Osteoblast (primary cell): ENCODE data around the gene FGD5. TPM values are rescaled to one million over a fixed set of nuclear protein-coding genes. Genes with fewer than 3 reads are reported as not detected.

Experiments used
- DNase-seq: peaks from one replicate; pipeline ENCODE4 v3.0.0; 2011; ENCODE audit warnings: low spot score, mixed read lengths; ENCODE audit not compliant: insufficient read length; ENCODE audit errors: missing footprints
- H2AFZ ChIP-seq: 2 replicates; pipeline ENCODE4 v1.6.0; 2011; ENCODE audit warnings: mild to moderate bottlenecking, low read length
- H3K27ac ChIP-seq: 2 replicates; pipeline ENCODE4 v1.5.1; 2011; ENCODE audit warnings: mild to moderate bottlenecking, low read depth, low read length, moderate library complexity
- H3K27me3 ChIP-seq: 2 replicates; pipeline ENCODE4 v1.6.0; 2012; ENCODE audit warnings: mild to moderate bottlenecking, control low read depth, inconsistent platforms, low read length, moderate library complexity; ENCODE audit not compliant: insufficient read depth
- H3K36me3 ChIP-seq: 2 replicates; pipeline ENCODE4 v1.5.1; 2011; ENCODE audit warnings: mild to moderate bottlenecking, low read length, control low read depth, moderate library complexity; ENCODE audit not compliant: insufficient read depth
- H3K4me1 ChIP-seq: 2 replicates; pipeline ENCODE4 v1.5.1; 2011; ENCODE audit warnings: mild to moderate bottlenecking, low read length, control low read depth, moderate library complexity; ENCODE audit not compliant: insufficient read depth
- H3K4me2 ChIP-seq: 2 replicates; pipeline ENCODE4 v1.6.0; 2011; ENCODE audit warnings: mild to moderate bottlenecking, low read length; ENCODE audit not compliant: insufficient read depth
- H3K4me3 ChIP-seq: fragments of 200-600 bp; sonication (generic); 3 replicates; pipeline ENCODE4 v1.5.1; 2012; ENCODE audit warnings: mild to moderate bottlenecking, low read length, inconsistent platforms; ENCODE audit not compliant: insufficient read depth
- H3K79me2 ChIP-seq: 2 replicates; pipeline ENCODE4 v1.6.0; 2012; ENCODE audit warnings: mild to moderate bottlenecking, low read length, control low read depth, inconsistent platforms; ENCODE audit not compliant: insufficient read depth
- H3K9me3 ChIP-seq: 2 replicates; pipeline ENCODE4 v1.5.1; 2011; ENCODE audit warnings: low read depth, low read length, control low read depth
- H4K20me1 ChIP-seq: 2 replicates; pipeline ENCODE4 v1.6.0; 2012; ENCODE audit warnings: mild to moderate bottlenecking, low read length, control low read depth; ENCODE audit not compliant: insufficient read depth
- CTCF ChIP-seq: IDR thresholded peaks from 2 replicates; pipeline ENCODE4 v1.5.1; 2011; ENCODE audit warnings: mild to moderate bottlenecking, low read depth, low read length, moderate library complexity; ENCODE audit errors: extremely low read depth
- total RNA-seq: library from RNA; depleted of rRNA; stranded (reverse); fragments of >200 nt; gene quantifications from 2 replicates; pipeline ENCODE4 v1.2.3, GENCODE V29; 2012

Gene FGD5
- total RNA-seq, 1 donor = under 0.01 TPM

- H3K27me3 ChIP-seq = peaks cover 10% of the 10 kb centered on the region
- H3K27ac ChIP-seq = no peak overlapping the region
- no peaks in the 10 kb centered on the region for H3K9me3 ChIP-seq
- H3K4me3 ChIP-seq = no peak overlapping the region
- no peaks in the 10 kb centered on the region for H4K20me1 ChIP-seq
- no peaks in the 10 kb centered on the region for H3K36me3 ChIP-seq
- H3K4me2 ChIP-seq = no peak overlapping the region
- no peaks in the 10 kb centered on the region for H3K79me2 ChIP-seq
- H3K4me1 ChIP-seq = no peaks in the 10 kb centered on the region
- no peak for TF ChIP-seq CTCF
- DNase-seq = no peak
- no peak overlapping the region for H2AFZ ChIP-seq
Observed at GRCh38 chr3:14827776-14828175, 9.0 kb downstream of the FGD5 start.

- Histone ChIP-seq H4K20me1 (no peaks in the 10 kb centered on the region), H2AFZ (no peak overlapping the region), H3K4me1 (no peaks in the 10 kb centered on the region), H3K27ac (no peak overlapping the region), H3K4me3 (no peak overlapping the region), H3K36me3 (no peaks in the 10 kb centered on the region), H3K27me3 (peaks cover 3% of the 10 kb centered on the region), H3K9me3 (no peaks in the 10 kb centered on the region), H3K79me2 (no peaks in the 10 kb centered on the region), H3K4me2 (no peak overlapping the region)
- TF ChIP-seq CTCF = no peak
- no peak for DNase-seq
Observed at GRCh38 chr3:14829811-14830210, 11.0 kb downstream of the FGD5 start.

GRCh38 chr3:14831916-14832450 lies 13.2 kb downstream of the FGD5 start:
- Histone ChIP-seq H3K4me3 (no peak overlapping the region), H2AFZ (no peak overlapping the region), H3K27me3 (peaks cover 3% of the 10 kb centered on the region), H3K4me1 (no peaks in the 10 kb centered on the region), H3K4me2 (no peak overlapping the region), H4K20me1 (no peaks in the 10 kb centered on the region), H3K36me3 (no peaks in the 10 kb centered on the region), H3K9me3 (no peaks in the 10 kb centered on the region), H3K79me2 (no peaks in the 10 kb centered on the region), H3K27ac (no peak overlapping the region)
- no peak for DNase-seq
- no peak for TF ChIP-seq CTCF

GRCh38 chr3:14832975-14833722 lies 14.4 kb downstream of the FGD5 start:
- no peak for DNase-seq
- H3K27ac ChIP-seq = no peak overlapping the region
- no peak for TF ChIP-seq CTCF
- no peak overlapping the region for H3K4me3 ChIP-seq
- no peaks in the 10 kb centered on the region for H3K9me3 ChIP-seq
- no peaks in the 10 kb centered on the region for H3K79me2 ChIP-seq
- H3K4me1 ChIP-seq = no peaks in the 10 kb centered on the region
- H4K20me1 ChIP-seq = no peaks in the 10 kb centered on the region
- H3K4me2 ChIP-seq = no peak overlapping the region
- H3K36me3 ChIP-seq = no peaks in the 10 kb centered on the region
- H3K27me3 ChIP-seq = peaks cover 6% of the 10 kb centered on the region
- H2AFZ ChIP-seq = no peak overlapping the region
